HepG2 (cell line): ENCODE results near the gene GNG7. TPM values are rescaled to one million over a fixed set of nuclear protein-coding genes. Genes with fewer than 3 reads are reported as not detected.

ENCODE experiments used
- ARHGAP35 ChIP-seq: sonication (generic); formaldehyde crosslinking; IDR thresholded peaks from 2 replicates; pipeline ENCODE4 v1.9.0; 2022; ENCODE audit warnings: mild to moderate bottlenecking, inconsistent platforms, moderate library complexity, missing genetic modification reagents, borderline replicate concordance
- CREM ChIP-seq, 2 experiments: sonication (generic) in 1 of 2; formaldehyde crosslinking in 1 of 2; IDR thresholded peaks; 2 replicates each; pipeline versions ENCODE4 v1.4.0 to v1.6.1; 2016 to 2020; ENCODE audit warnings: antibody characterized with exemption in 1 of 2, mild to moderate bottlenecking in 1 of 2, missing genetic modification reagents in 1 of 2
- MATR3 ChIP-seq: sonication (generic); formaldehyde crosslinking; IDR thresholded peaks from 2 replicates; pipeline ENCODE4 v1.4.0; 2020; ENCODE audit warnings: missing genetic modification reagents
- MYNN ChIP-seq: sonication (generic); formaldehyde crosslinking; IDR thresholded peaks from 2 replicates; pipeline ENCODE4 v1.4.0; 2020; ENCODE audit warnings: mild to moderate bottlenecking, low read depth, missing genetic modification reagents
- RFX5 ChIP-seq: IDR thresholded peaks from 2 replicates; pipeline ENCODE4 v1.6.1; 2011; ENCODE audit warnings: low read depth, low read length, improper control_type of control experiment
- SOX13 ChIP-seq, 3 experiments: fragments of 450-650 bp in 1 of 3; sonication (generic) in 1 of 3; formaldehyde crosslinking in 1 of 3; IDR thresholded peaks in 2 of 3; conservative IDR thresholded peaks in 1 of 3; 2 replicates each; pipeline versions ENCODE4 v1.5.0 to v1.6.1; 2016 to 2020; ENCODE audit warnings: antibody characterized with exemption in 1 of 3, mild to moderate bottlenecking in 1 of 3, missing compliant biosample characterization in 1 of 3, missing genetic modification reagents in 1 of 3, moderate library complexity in 1 of 3
- SRF ChIP-seq: IDR thresholded peaks from 2 replicates; pipeline ENCODE4 v1.6.1; 2011; ENCODE audit warnings: mild to moderate bottlenecking, low read depth, low read length, moderate library complexity
- YEATS2 ChIP-seq: sonication (generic); formaldehyde crosslinking; IDR thresholded peaks from 2 replicates; pipeline ENCODE4 v1.4.0; 2020; ENCODE audit warnings: missing genetic modification reagents, borderline replicate concordance
- ZFP36 ChIP-seq: fragments of 150-350 bp; IDR thresholded peaks from 2 replicates; pipeline ENCODE4 v1.6.1; 2018; ENCODE audit warnings: borderline replicate concordance, low read length, low read depth; ENCODE audit not compliant: partially characterized antibody
- ZNF142 ChIP-seq: sonication (generic); formaldehyde crosslinking; IDR thresholded peaks from 2 replicates; pipeline ENCODE4 v1.4.0; 2020; ENCODE audit warnings: missing genetic modification reagents
- ZNF18 ChIP-seq: sonication (generic); formaldehyde crosslinking; IDR thresholded peaks from 2 replicates; pipeline ENCODE4 v1.8.0; 2022; ENCODE audit warnings: mild to moderate bottlenecking, missing genetic modification reagents; ENCODE audit not compliant: insufficient replicate concordance
- ZNF530 ChIP-seq: sonication (generic); formaldehyde crosslinking; IDR thresholded peaks from 2 replicates; pipeline ENCODE4 v1.5.0; 2020; ENCODE audit warnings: low read depth, mild to moderate bottlenecking, missing genetic modification reagents
- ZNF710 ChIP-seq: sonication (generic); formaldehyde crosslinking; IDR thresholded peaks from 2 replicates; pipeline ENCODE4 v1.5.0; 2020; ENCODE audit warnings: mild to moderate bottlenecking, missing genetic modification reagents, borderline replicate concordance
- ZNF724P ChIP-seq: sonication (generic); formaldehyde crosslinking; IDR thresholded peaks from 2 replicates; pipeline ENCODE4 v1.8.0; 2022; ENCODE audit warnings: missing genetic modification reagents, borderline replicate concordance
- ZNF761 ChIP-seq: sonication (generic); formaldehyde crosslinking; conservative IDR thresholded peaks from 2 replicates; pipeline ENCODE4 v1.4.0; 2020; ENCODE audit warnings: mild to moderate bottlenecking, missing genetic modification reagents
- polyA plus RNA-seq, 8 experiments: library from polyadenylated mRNA; depleted of rRNA in 3 of 8; stranded (reverse) in 7 of 8; unstranded in 1 of 8; fragments of >200 nt; fragmentation: Illumina TruSeq in 4 of 8; extraction: Trizol in 4 of 8; gene quantifications; 2 replicates each; pipeline versions ENCODE4 v1.2.1 to v1.2.3, GENCODE V29; 2011 to 2016; ENCODE audit warnings: low read depth in 4 of 8, missing spikeins in 1 of 8, mixed read lengths in 1 of 8; ENCODE audit not compliant: insufficient read depth in 1 of 8
- total RNA-seq, 5 experiments: library from RNA; depleted of rRNA; stranded (reverse); fragments of >200 nt; fragmentation: Illumina TruSeq; extraction: Trizol; gene quantifications; 2 replicates each; pipeline ENCODE4 v1.2.3, GENCODE V29; 2016; ENCODE audit warnings: low read depth in 1 of 5

GNG7 gene
- total and polyA plus RNA-seq, 2 of the 13 experiments (the other 11 are each of a cell fraction or from before 2014, with no cell fraction given) = 1.4 to 3.3 TPM

- no peak for TF ChIP-seq CREM (IDR thresholded peaks at IDR 0.05)
- TF ChIP-seq CREM (CRISPR knock-in tag; IDR thresholded peaks at IDR 0.05) = no peak
- TF ChIP-seq MYNN = no peak
- 0 out of 2 replicates have a peak, but pooled peaks have one; percentile 38 for TF ChIP-seq ARHGAP35
- TF ChIP-seq MATR3 (CRISPR knock-in tag) = no peak
- TF ChIP-seq ZNF724P (CRISPR knock-in tag) = no peak
- no peak for TF ChIP-seq ZFP36
- TF ChIP-seq ZNF530 (CRISPR knock-in tag) = no peak
- TF ChIP-seq RFX5 = no peak
- TF ChIP-seq SRF = no peak
- TF ChIP-seq ZNF761 (CRISPR knock-in tag) = no peak; the same call in 1 of the 2 replicates
- no peak for TF ChIP-seq YEATS2 (CRISPR knock-in tag)
- 0 out of 2 replicates have a peak, but pooled peaks have one; percentile 40 for TF ChIP-seq ZNF710 (CRISPR knock-in tag)
- 0 out of 2 replicates have a peak, but pooled peaks have one; percentile 29 for TF ChIP-seq ZNF142 (CRISPR knock-in tag)
- peak; percentile 51 for TF ChIP-seq ZNF18
- no peak for TF ChIP-seq SOX13 (IDR thresholded peaks at IDR 0.05)
- 0 out of 4 replicates have a peak, but pooled peaks of 1 of the 2 experiments have one; percentile 11 for TF ChIP-seq SOX13 (CRISPR knock-in tag; conservative IDR thresholded peaks at IDR 0.05 in 1 of 2, IDR thresholded peaks at IDR 0.05 in 1 of 2)
Measured at GRCh38 chr19:2556221-2557092, 146.0 kb downstream of the GNG7 start (continued).
